ENCODE measurements around the gene USP17L29. TPM values are rescaled to one million over a fixed set of nuclear protein-coding genes. Genes with fewer than 3 reads are reported as not detected.

Gene USP17L29, protein sequence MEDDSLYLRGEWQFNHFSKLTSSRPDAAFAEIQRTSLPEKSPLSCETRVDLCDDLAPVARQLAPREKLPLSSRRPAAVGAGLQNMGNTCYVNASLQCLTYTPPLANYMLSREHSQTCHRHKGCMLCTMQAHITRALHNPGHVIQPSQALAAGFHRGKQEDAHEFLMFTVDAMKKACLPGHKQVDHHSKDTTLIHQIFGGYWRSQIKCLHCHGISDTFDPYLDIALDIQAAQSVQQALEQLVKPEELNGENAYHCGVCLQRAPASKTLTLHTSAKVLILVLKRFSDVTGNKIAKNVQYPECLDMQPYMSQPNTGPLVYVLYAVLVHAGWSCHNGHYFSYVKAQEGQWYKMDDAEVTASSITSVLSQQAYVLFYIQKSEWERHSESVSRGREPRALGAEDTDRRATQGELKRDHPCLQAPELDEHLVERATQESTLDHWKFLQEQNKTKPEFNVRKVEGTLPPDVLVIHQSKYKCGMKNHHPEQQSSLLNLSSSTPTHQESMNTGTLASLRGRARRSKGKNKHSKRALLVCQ
- total RNA-seq = not detected in 2 replicates

DNA sequence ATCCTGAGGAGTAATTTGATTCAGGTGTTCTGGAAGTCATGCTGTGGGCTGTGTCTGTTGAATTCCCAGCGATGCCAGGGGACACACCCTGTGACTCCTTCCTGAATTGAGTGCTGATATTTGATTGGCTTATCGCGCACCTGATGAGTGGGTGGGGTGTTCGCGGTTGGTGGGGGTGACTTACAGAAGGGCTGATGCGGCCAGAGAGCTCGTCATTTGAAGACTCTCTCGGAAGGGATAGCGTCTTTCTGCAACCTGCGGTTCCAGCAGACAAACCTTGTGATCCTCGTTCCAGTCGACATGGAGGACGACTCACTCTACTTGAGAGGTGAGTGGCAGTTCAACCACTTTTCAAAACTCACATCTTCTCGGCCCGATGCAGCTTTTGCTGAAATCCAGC, at the start of gene USP17L29:
USP17L29 (plus strand) TSS at position 301 of the 400 bp plus-strand sequence; CDS start at position 301, 0 bp downstream.

DNA sequence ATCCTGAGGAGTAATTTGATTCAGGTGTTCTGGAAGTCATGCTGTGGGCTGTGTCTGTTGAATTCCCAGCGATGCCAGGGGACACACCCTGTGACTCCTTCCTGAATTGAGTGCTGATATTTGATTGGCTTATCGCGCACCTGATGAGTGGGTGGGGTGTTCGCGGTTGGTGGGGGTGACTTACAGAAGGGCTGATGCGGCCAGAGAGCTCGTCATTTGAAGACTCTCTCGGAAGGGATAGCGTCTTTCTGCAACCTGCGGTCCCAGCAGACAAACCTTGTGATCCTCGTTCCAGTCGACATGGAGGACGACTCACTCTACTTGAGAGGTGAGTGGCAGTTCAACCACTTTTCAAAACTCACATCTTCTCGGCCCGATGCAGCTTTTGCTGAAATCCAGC, 28.6 kb upstream of the USP17L29 start, which contains the start of gene USP17L24:
USP17L24 (plus strand) TSS at position 301 of the 400 bp plus-strand sequence; CDS start at position 301, 0 bp downstream.

DNA sequence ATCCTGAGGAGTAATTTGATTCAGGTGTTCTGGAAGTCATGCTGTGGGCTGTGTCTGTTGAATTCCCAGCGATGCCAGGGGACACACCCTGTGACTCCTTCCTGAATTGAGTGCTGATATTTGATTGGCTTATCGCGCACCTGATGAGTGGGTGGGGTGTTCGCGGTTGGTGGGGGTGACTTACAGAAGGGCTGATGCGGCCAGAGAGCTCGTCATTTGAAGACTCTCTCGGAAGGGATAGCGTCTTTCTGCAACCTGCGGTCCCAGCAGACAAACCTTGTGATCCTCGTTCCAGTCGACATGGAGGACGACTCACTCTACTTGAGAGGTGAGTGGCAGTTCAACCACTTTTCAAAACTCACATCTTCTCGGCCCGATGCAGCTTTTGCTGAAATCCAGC, 23.8 kb upstream of the USP17L29 start, which contains the start of gene USP17L25:
USP17L25 (plus strand) TSS at position 301 of the 400 bp plus-strand sequence; CDS start at position 301, 0 bp downstream.

DNA sequence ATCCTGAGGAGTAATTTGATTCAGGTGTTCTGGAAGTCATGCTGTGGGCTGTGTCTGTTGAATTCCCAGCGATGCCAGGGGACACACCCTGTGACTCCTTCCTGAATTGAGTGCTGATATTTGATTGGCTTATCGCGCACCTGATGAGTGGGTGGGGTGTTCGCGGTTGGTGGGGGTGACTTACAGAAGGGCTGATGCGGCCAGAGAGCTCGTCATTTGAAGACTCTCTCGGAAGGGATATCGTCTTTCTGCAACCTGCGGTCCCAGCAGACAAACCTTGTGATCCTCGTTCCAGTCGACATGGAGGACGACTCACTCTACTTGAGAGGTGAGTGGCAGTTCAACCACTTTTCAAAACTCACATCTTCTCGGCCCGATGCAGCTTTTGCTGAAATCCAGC, 19.1 kb upstream of the USP17L29 start, which contains the start of gene USP17L26:
USP17L26 (plus strand) TSS at position 301 of the 400 bp plus-strand sequence; CDS start at position 301, 0 bp downstream.

DNA sequence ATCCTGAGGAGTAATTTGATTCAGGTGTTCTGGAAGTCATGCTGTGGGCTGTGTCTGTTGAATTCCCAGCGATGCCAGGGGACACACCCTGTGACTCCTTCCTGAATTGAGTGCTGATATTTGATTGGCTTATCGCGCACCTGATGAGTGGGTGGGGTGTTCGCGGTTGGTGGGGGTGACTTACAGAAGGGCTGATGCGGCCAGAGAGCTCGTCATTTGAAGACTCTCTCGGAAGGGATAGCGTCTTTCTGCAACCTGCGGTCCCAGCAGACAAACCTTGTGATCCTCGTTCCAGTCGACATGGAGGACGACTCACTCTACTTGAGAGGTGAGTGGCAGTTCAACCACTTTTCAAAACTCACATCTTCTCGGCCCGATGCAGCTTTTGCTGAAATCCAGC, 14.3 kb upstream of the USP17L29 start, which contains the start of gene USP17L5:
USP17L5 (plus strand) TSS at position 301 of the 400 bp plus-strand sequence; CDS start at position 301, 0 bp downstream.

DNA sequence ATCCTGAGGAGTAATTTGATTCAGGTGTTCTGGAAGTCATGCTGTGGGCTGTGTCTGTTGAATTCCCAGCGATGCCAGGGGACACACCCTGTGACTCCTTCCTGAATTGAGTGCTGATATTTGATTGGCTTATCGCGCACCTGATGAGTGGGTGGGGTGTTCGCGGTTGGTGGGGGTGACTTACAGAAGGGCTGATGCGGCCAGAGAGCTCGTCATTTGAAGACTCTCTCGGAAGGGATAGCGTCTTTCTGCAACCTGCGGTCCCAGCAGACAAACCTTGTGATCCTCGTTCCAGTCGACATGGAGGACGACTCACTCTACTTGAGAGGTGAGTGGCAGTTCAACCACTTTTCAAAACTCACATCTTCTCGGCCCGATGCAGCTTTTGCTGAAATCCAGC, 9.6 kb upstream of the USP17L29 start, which contains the start of gene USP17L27:
USP17L27 (plus strand) TSS at position 301 of the 400 bp plus-strand sequence; CDS start at position 301, 0 bp downstream.

DNA sequence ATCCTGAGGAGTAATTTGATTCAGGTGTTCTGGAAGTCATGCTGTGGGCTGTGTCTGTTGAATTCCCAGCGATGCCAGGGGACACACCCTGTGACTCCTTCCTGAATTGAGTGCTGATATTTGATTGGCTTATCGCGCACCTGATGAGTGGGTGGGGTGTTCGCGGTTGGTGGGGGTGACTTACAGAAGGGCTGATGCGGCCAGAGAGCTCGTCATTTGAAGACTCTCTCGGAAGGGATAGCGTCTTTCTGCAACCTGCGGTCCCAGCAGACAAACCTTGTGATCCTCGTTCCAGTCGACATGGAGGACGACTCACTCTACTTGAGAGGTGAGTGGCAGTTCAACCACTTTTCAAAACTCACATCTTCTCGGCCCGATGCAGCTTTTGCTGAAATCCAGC, 4.8 kb upstream of the USP17L29 start, which contains the start of gene USP17L28:
USP17L28 (plus strand) TSS at position 301 of the 400 bp plus-strand sequence; CDS start at position 301, 0 bp downstream.

DNA sequence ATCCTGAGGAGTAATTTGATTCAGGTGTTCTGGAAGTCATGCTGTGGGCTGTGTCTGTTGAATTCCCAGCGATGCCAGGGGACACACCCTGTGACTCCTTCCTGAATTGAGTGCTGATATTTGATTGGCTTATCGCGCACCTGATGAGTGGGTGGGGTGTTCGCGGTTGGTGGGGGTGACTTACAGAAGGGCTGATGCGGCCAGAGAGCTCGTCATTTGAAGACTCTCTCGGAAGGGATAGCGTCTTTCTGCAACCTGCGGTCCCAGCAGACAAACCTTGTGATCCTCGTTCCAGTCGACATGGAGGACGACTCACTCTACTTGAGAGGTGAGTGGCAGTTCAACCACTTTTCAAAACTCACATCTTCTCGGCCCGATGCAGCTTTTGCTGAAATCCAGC, 9.4 kb downstream of the USP17L29 start, which contains the start of gene USP17L30:
USP17L30 (plus strand) TSS at position 301 of the 400 bp plus-strand sequence; CDS start at position 301, 0 bp downstream.

Other genes starting within 250 kb of the USP17L29 start
- not detected in 2 replicates for gene FAM90A26, start 183.2 kb upstream of the USP17L29 start, total RNA-seq
- not detected in 2 replicates for gene USP17L10, start 143.0 kb upstream of the USP17L29 start, total RNA-seq
- gene USP17L11, start 138.2 kb upstream of the USP17L29 start, total RNA-seq = not detected in 2 replicates
- not detected in 2 replicates for gene USP17L12, start 133.5 kb upstream of the USP17L29 start, total RNA-seq
- not detected in 2 replicates for gene USP17L13, start 128.7 kb upstream of the USP17L29 start, total RNA-seq
- gene USP17L15, start 119.3 kb upstream of the USP17L29 start, total RNA-seq = not detected in 2 replicates
- gene USP17L17, start 109.8 kb upstream of the USP17L29 start, total RNA-seq = not detected in 2 replicates
- not detected in 2 replicates for gene USP17L18, start 105.0 kb upstream of the USP17L29 start, total RNA-seq
- gene USP17L19, start 100.3 kb upstream of the USP17L29 start, total RNA-seq = not detected in 2 replicates
- not detected in 2 replicates for gene USP17L20, start 95.5 kb upstream of the USP17L29 start, total RNA-seq
- not detected in 2 replicates for gene USP17L21, start 90.8 kb upstream of the USP17L29 start, total RNA-seq
- gene USP17L22, start 86.0 kb upstream of the USP17L29 start, total RNA-seq = not detected in 2 replicates
- gene USP17L24, start 28.5 kb upstream of the USP17L29 start, total RNA-seq = not detected in 2 replicates
- not detected in 2 replicates for gene USP17L25, start 23.7 kb upstream of the USP17L29 start, total RNA-seq
- gene USP17L26, start 19.0 kb upstream of the USP17L29 start, total RNA-seq = not detected in 2 replicates
- gene USP17L5, start 14.2 kb upstream of the USP17L29 start, total RNA-seq = not detected in 2 replicates
- gene USP17L27, start 9.5 kb upstream of the USP17L29 start, total RNA-seq = not detected in 2 replicates
- gene USP17L28, start 4.7 kb upstream of the USP17L29 start, total RNA-seq = not detected in 2 replicates
- not detected in 2 replicates for gene USP17L30, start 9.5 kb downstream of the USP17L29 start, total RNA-seq
- not detected in 2 replicates for gene DEFB131A, start 90.8 kb downstream of the USP17L29 start, total RNA-seq